Activated T-cell treated with anti-CD3 and anti-CD28 coated beads, Interleukin-2, amount 50 U/mL, for 24 hours (primary cell): ENCODE results near the gene COL18A1.

Experiments used
- DNase-seq: peaks from one replicate; pipeline ENCODE4 v3.0.0-alpha.2; 2020
- H3K27ac Mint-ChIP-seq: 2 replicates; pipeline ENCODE4 v1.8.0; 2020; ENCODE audit warnings: mild to moderate bottlenecking, mixed read lengths
- H3K27me3 Mint-ChIP-seq: 2 replicates; pipeline ENCODE4 v1.8.0; 2020; ENCODE audit warnings: mixed read lengths
- H3K36me3 Mint-ChIP-seq: 2 replicates; pipeline ENCODE4 v1.8.0; 2020; ENCODE audit warnings: low read depth, mixed read lengths
- H3K4me1 Mint-ChIP-seq: 2 replicates; pipeline ENCODE4 v1.8.0; 2020; ENCODE audit warnings: low read depth, mixed read lengths
- H3K4me3 Mint-ChIP-seq: 2 replicates; pipeline ENCODE4 v1.8.0; 2020; ENCODE audit warnings: mild to moderate bottlenecking, moderate library complexity, mixed read lengths
- H3K9me3 Mint-ChIP-seq: 2 replicates; pipeline ENCODE4 v1.8.0; 2020; ENCODE audit warnings: mixed read lengths

The COL18A1 gene

GRCh38 chr21:45533361-45533845 lies 128.4 kb downstream of the COL18A1 start:
- H3K4me1 Mint-ChIP-seq: peaks cover 28% of the 10 kb centered on the region
- H3K27me3 Mint-ChIP-seq: no peaks in the 10 kb centered on the region
- peak overlapping the region; percentile 52 for H3K27ac Mint-ChIP-seq
- H3K36me3 Mint-ChIP-seq: peaks cover 61% of the 10 kb centered on the region
- no peaks in the 10 kb centered on the region for H3K9me3 Mint-ChIP-seq
- DNase-seq: peak; percentile 27
- H3K4me3 Mint-ChIP-seq: no peak overlapping the region

GRCh38 chr21:45533846-45534635 lies 129.1 kb downstream of the COL18A1 start:
- H3K27ac Mint-ChIP-seq: no peak overlapping the region
- no peaks in the 10 kb centered on the region for H3K9me3 Mint-ChIP-seq
- H3K36me3 Mint-ChIP-seq: peaks cover 64% of the 10 kb centered on the region
- H3K4me3 Mint-ChIP-seq: no peak overlapping the region
- no peaks in the 10 kb centered on the region for H3K27me3 Mint-ChIP-seq
- H3K4me1 Mint-ChIP-seq: peaks cover 30% of the 10 kb centered on the region
- peak; percentile 30 for DNase-seq

- Mint-ChIP-seq H3K36me3 (peaks cover 71% of the 10 kb centered on the region), H3K4me1 (peaks cover 35% of the 10 kb centered on the region), H3K9me3 (no peaks in the 10 kb centered on the region), H3K4me3 (no peak overlapping the region), H3K27me3 (no peaks in the 10 kb centered on the region), H3K27ac (no peak overlapping the region)
- DNase-seq: peak; percentile 26
These were observed 129.8 kb downstream of the COL18A1 start for GRCh38 chr21:45534636-45535331.

GRCh38 chr21:45535341-45536081 lies 130.5 kb downstream of the COL18A1 start:
- DNase-seq: peak; percentile 30
- Mint-ChIP-seq H3K27me3 (no peaks in the 10 kb centered on the region), H3K27ac (no peak overlapping the region), H3K4me3 (no peak overlapping the region), H3K4me1 (peaks cover 42% of the 10 kb centered on the region), H3K9me3 (no peaks in the 10 kb centered on the region), H3K36me3 (peaks cover 78% of the 10 kb centered on the region)

- Mint-ChIP-seq H3K4me3 (no peak overlapping the region), H3K27ac (peak overlapping the region; percentile 52), H3K27me3 (no peaks in the 10 kb centered on the region), H3K36me3 (peaks cover 85% of the 10 kb centered on the region), H3K9me3 (no peaks in the 10 kb centered on the region), H3K4me1 (peaks cover 48% of the 10 kb centered on the region)
- DNase-seq: peak; percentile 25
These were observed 131.5 kb downstream of the COL18A1 start for GRCh38 chr21:45536301-45537081.

- H3K36me3 Mint-ChIP-seq: peaks cover 79% of the 10 kb centered on the region
- no peak overlapping the region for H3K4me3 Mint-ChIP-seq
- no peaks in the 10 kb centered on the region for H3K27me3 Mint-ChIP-seq
- peaks cover 48% of the 10 kb centered on the region for H3K4me1 Mint-ChIP-seq
- DNase-seq: peak; percentile 21
- H3K27ac Mint-ChIP-seq: peak overlapping the region; percentile 52
- no peaks in the 10 kb centered on the region for H3K9me3 Mint-ChIP-seq
These were observed 132.3 kb downstream of the COL18A1 start for GRCh38 chr21:45537111-45537745.

- Mint-ChIP-seq H3K27ac (no peak overlapping the region), H3K4me1 (peaks cover 45% of the 10 kb centered on the region), H3K36me3 (peaks cover 73% of the 10 kb centered on the region), H3K4me3 (no peak overlapping the region), H3K27me3 (no peaks in the 10 kb centered on the region), H3K9me3 (no peaks in the 10 kb centered on the region)
- peak; percentile 19 for DNase-seq
These were observed 132.9 kb downstream of the COL18A1 start for GRCh38 chr21:45537746-45538291.

GRCh38 chr21:45538381-45539045 lies 133.5 kb downstream of the COL18A1 start:
- Mint-ChIP-seq H3K4me1 (peaks cover 43% of the 10 kb centered on the region), H3K27ac (no peak overlapping the region), H3K36me3 (peaks cover 68% of the 10 kb centered on the region), H3K27me3 (no peaks in the 10 kb centered on the region), H3K4me3 (no peak overlapping the region), H3K9me3 (no peaks in the 10 kb centered on the region)
- DNase-seq: peak; percentile 28

- Mint-ChIP-seq H3K36me3 (peaks cover 63% of the 10 kb centered on the region), H3K4me3 (peak overlapping the region; percentile 86), H3K27ac (peak overlapping the region; percentile 75), H3K4me1 (peaks cover 39% of the 10 kb centered on the region), H3K27me3 (no peaks in the 10 kb centered on the region), H3K9me3 (no peaks in the 10 kb centered on the region)
- no peak for DNase-seq
These were observed 134.3 kb downstream of the COL18A1 start for GRCh38 chr21:45539046-45539795.

GRCh38 chr21:45539796-45540600 lies 135.0 kb downstream of the COL18A1 start:
- Mint-ChIP-seq H3K27me3 (no peaks in the 10 kb centered on the region), H3K27ac (peak overlapping the region; percentile 84)

GRCh38 chr21:45540601-45540970 lies 135.6 kb downstream of the COL18A1 start:
- H3K27ac Mint-ChIP-seq: peak overlapping the region; percentile 84
- peak overlapping the region; percentile 86 for H3K4me3 Mint-ChIP-seq
- no peaks in the 10 kb centered on the region for H3K9me3 Mint-ChIP-seq
- H3K36me3 Mint-ChIP-seq: peaks cover 50% of the 10 kb centered on the region
- no peaks in the 10 kb centered on the region for H3K27me3 Mint-ChIP-seq
- no peak for DNase-seq
- H3K4me1 Mint-ChIP-seq: peaks cover 28% of the 10 kb centered on the region

More at GRCh38 chr21:45539796-45540600, 135.0 kb downstream of the COL18A1 start:
- H3K4me1 Mint-ChIP-seq: peaks cover 32% of the 10 kb centered on the region
- peak overlapping the region; percentile 86 for H3K4me3 Mint-ChIP-seq
- DNase-seq: peak; percentile 31
- no peaks in the 10 kb centered on the region for H3K9me3 Mint-ChIP-seq
- peaks cover 56% of the 10 kb centered on the region for H3K36me3 Mint-ChIP-seq
